Endothelial cell of umbilical vein (primary cell): ENCODE results near the gene BHLHE23.

Experiments
- EZH2 ChIP-seq: IDR thresholded peaks from 2 replicates; pipeline ENCODE4 v1.6.1; 2012; ENCODE audit warnings: borderline replicate concordance, low read depth, mild to moderate bottlenecking, moderate library complexity, low read length, inconsistent platforms; ENCODE audit not compliant: severe bottlenecking
- JUN ChIP-seq: IDR thresholded peaks from 2 replicates; pipeline ENCODE4 v1.6.1; 2011; ENCODE audit warnings: borderline replicate concordance, low read depth; ENCODE audit not compliant: insufficient read length, insufficient read depth
- POLR2AphosphoS5 ChIP-seq: IDR thresholded peaks from 2 replicates; pipeline ENCODE4 v1.6.1; 2012; ENCODE audit warnings: low read depth, mild to moderate bottlenecking, control low read depth, low read length, moderate library complexity; ENCODE audit not compliant: insufficient read depth
- TF ChIP-seq, protein P1 (sequence below), 2 donors: IDR thresholded peaks; 1 replicate in 1 of 2; 2 replicates in 1 of 2; pipeline ENCODE4 v1.5.1; 2011; ENCODE audit warnings: low read length in 2 of 2, mild to moderate bottlenecking in 2 of 2, moderate library complexity in 2 of 2, control low read depth in 1 of 2, inconsistent platforms in 1 of 2, low read depth in 1 of 2; ENCODE audit not compliant: insufficient read depth in 1 of 2; ENCODE audit errors: extremely low read depth in 1 of 2

DNA sequence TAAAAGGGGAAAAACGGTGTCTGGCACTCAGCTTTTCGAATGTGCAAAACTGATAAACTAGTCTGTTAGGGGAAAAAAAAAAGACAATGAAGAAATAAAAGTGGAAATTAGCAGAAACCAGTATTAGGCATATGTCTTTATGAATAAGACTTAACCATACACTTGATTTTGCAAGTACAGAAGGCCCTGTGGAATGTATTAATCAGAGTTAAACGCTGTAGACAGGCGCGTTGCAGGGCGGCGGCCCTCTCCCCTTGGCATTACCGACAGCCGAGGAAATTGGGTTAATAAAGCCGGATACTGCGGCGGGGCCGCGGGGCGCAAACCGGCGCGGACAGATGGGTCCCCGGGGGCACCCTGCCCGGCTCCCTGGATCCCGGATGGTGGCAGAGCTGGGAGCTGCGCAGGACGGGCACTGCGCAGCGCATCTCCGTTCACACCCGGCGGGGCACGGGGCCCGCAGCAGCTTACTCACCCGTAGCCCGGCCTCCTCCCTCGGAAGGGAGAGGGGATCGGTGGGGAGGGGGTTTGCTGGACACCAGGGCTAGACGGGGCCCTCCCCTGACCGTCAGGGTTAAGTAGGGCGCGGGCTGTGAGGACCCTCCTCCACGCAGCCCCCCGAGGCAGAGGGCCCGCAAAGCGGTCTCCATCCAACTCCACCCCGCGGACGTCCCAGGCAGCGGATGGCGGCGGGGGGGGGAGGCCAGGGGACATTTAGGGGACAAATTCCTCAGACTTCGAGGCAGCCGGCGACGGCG lies 2.0 kb downstream of the BHLHE23 start:
- TF ChIP-seq, protein P1, sequence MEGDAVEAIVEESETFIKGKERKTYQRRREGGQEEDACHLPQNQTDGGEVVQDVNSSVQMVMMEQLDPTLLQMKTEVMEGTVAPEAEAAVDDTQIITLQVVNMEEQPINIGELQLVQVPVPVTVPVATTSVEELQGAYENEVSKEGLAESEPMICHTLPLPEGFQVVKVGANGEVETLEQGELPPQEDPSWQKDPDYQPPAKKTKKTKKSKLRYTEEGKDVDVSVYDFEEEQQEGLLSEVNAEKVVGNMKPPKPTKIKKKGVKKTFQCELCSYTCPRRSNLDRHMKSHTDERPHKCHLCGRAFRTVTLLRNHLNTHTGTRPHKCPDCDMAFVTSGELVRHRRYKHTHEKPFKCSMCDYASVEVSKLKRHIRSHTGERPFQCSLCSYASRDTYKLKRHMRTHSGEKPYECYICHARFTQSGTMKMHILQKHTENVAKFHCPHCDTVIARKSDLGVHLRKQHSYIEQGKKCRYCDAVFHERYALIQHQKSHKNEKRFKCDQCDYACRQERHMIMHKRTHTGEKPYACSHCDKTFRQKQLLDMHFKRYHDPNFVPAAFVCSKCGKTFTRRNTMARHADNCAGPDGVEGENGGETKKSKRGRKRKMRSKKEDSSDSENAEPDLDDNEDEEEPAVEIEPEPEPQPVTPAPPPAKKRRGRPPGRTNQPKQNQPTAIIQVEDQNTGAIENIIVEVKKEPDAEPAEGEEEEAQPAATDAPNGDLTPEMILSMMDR (IDR thresholded peaks at IDR 0.05; ENCODE audit: extremely low read depth in 1 of 2, insufficient read depth in 1 of 2, low read depth in 1 of 2, low read length in 2 of 2) = no peak
- no peak for TF ChIP-seq POLR2AphosphoS5
- peak; percentile 65 for TF ChIP-seq EZH2
- TF ChIP-seq JUN = no peak
